PC-3 (cell line): ENCODE measurements around the gene PPP1R12A.

Experiments used
- EZH2 ChIP-seq: fragments of 300-600 bp; sonication (generic); IDR thresholded peaks from one replicate; pipeline ENCODE4 v1.6.1; 2017; ENCODE audit warnings: antibody characterized with exemption, mild to moderate bottlenecking, low read length; ENCODE audit not compliant: unreplicated experiment
- TF ChIP-seq, protein P1 (sequence below): fragments of 300-600 bp; sonication (generic); conservative IDR thresholded peaks from 2 replicates; pipeline ENCODE4 v1.5.1; 2017; ENCODE audit warnings: antibody characterized with exemption, low read depth, mild to moderate bottlenecking, low read length

GRCh38 chr12:79870916-79871315, 64.0 kb downstream of the PPP1R12A start:
- TF ChIP-seq, protein P1, sequence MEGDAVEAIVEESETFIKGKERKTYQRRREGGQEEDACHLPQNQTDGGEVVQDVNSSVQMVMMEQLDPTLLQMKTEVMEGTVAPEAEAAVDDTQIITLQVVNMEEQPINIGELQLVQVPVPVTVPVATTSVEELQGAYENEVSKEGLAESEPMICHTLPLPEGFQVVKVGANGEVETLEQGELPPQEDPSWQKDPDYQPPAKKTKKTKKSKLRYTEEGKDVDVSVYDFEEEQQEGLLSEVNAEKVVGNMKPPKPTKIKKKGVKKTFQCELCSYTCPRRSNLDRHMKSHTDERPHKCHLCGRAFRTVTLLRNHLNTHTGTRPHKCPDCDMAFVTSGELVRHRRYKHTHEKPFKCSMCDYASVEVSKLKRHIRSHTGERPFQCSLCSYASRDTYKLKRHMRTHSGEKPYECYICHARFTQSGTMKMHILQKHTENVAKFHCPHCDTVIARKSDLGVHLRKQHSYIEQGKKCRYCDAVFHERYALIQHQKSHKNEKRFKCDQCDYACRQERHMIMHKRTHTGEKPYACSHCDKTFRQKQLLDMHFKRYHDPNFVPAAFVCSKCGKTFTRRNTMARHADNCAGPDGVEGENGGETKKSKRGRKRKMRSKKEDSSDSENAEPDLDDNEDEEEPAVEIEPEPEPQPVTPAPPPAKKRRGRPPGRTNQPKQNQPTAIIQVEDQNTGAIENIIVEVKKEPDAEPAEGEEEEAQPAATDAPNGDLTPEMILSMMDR, result no peak
- TF ChIP-seq EZH2, result no peak
